K562 (cell line): Measurements from ENCODE around the gene ABHD12. TPM values are rescaled to one million over a fixed set of nuclear protein-coding genes. Genes with fewer than 3 reads are reported as not detected.
A peak's percentile ranks its signal among the peaks of the same experiment; 100 is the strongest.

ENCODE experiments used
- BDP1 ChIP-seq: IDR thresholded peaks from 3 replicates; pipeline ENCODE4 v1.6.1; 2011; ENCODE audit not compliant: insufficient read length, insufficient read depth
- CEBPZ ChIP-seq: fragments of 150-350 bp; IDR thresholded peaks from 2 replicates; pipeline ENCODE4 v1.6.1; 2014; ENCODE audit warnings: low read depth, mild to moderate bottlenecking, low read length, borderline replicate concordance
- CREB5 ChIP-seq: fragments of 250-450 bp; sonication (Bioruptor Pico); IDR thresholded peaks from 2 replicates; pipeline ENCODE4 v1.5.0; 2020; ENCODE audit warnings: mild to moderate bottlenecking
- FOXP1 ChIP-seq: sonication (generic); formaldehyde crosslinking; IDR thresholded peaks from 2 replicates; pipeline ENCODE4 v1.8.0; 2022; ENCODE audit warnings: mild to moderate bottlenecking, missing genetic modification reagents
- GMEB1 ChIP-seq: fragments of 250-450 bp; sonication (Bioruptor Pico); IDR thresholded peaks from 2 replicates; pipeline ENCODE4 v1.4.0; 2020; ENCODE audit warnings: mild to moderate bottlenecking
- KLF13 ChIP-seq: fragments of 450-650 bp; IDR thresholded peaks from 2 replicates; pipeline ENCODE4 v1.6.1; 2016; ENCODE audit warnings: missing genetic modification characterization, low read depth, mild to moderate bottlenecking, missing compliant biosample characterization, moderate library complexity, borderline replicate concordance
- MLX ChIP-seq, 2 experiments: fragments of 450-650 bp in 1 of 2; sonication (generic) in 1 of 2; formaldehyde crosslinking; conservative IDR thresholded peaks; 2 replicates each; pipeline versions ENCODE4 v1.4.0 to v1.8.1; 2020 to 2022; ENCODE audit warnings: mild to moderate bottlenecking in 1 of 2, missing genetic modification reagents in 1 of 2
- NFE2 ChIP-seq: IDR thresholded peaks from 2 replicates; pipeline ENCODE4 v1.6.1; 2014; ENCODE audit warnings: antibody characterized with exemption, low read depth
- NKRF ChIP-seq: fragments of 450-650 bp; IDR thresholded peaks from 2 replicates; pipeline ENCODE4 v1.6.1; 2016; ENCODE audit warnings: borderline replicate concordance
- TBL1XR1 ChIP-seq, 2 experiments: IDR thresholded peaks; 2 replicates each; pipeline ENCODE4 v1.6.1; 2012; ENCODE audit warnings: improper control_type of control experiment in 2 of 2, low read length in 2 of 2, mild to moderate bottlenecking in 1 of 2
- TRIM24 ChIP-seq, 2 experiments: fragments of 450-650 bp; IDR thresholded peaks; 2 replicates each; pipeline ENCODE4 v1.6.1; 2016
- ZNF140 ChIP-seq: fragments of 250-450 bp; sonication (Bioruptor Pico); IDR thresholded peaks from 2 replicates; pipeline ENCODE4 v1.8.0; 2021; ENCODE audit warnings: moderate library complexity, mild to moderate bottlenecking, inconsistent platforms
- ZNF445 ChIP-seq: fragments of 250-450 bp; sonication (Bioruptor Pico); IDR thresholded peaks from 2 replicates; pipeline ENCODE4 v1.4.0; 2020; ENCODE audit warnings: low read depth, mild to moderate bottlenecking, moderate library complexity
- ZNF778 ChIP-seq: fragments of 450-650 bp; formaldehyde crosslinking; IDR thresholded peaks from 2 replicates; pipeline ENCODE4 v1.4.0; 2020; ENCODE audit warnings: mild to moderate bottlenecking, moderate library complexity
- polyA plus RNA-seq, 8 experiments: library from polyadenylated mRNA; depleted of rRNA in 4 of 8; stranded (reverse) in 5 of 8; unstranded in 3 of 8; fragments of >200 nt; fragmentation: Nextera tagmentation in 2 of 8; fragmentation: Illumina TruSeq in 1 of 8; extraction: Ambion mirVana in 2 of 8; extraction: Trizol in 1 of 8; gene quantifications; 2 replicates each; pipeline versions ENCODE4 v1.2.1 to v1.2.3, GENCODE V29; 2011 to 2014; ENCODE audit warnings: inconsistent platforms in 1 of 8, missing spikeins in 1 of 8
- total RNA-seq, 7 experiments: library from RNA; depleted of rRNA in 6 of 7; stranded (reverse); fragments of >200 nt in 6 of 7; fragmentation: Illumina TruSeq in 2 of 7; extraction: Trizol in 2 of 7; gene quantifications; 2 replicates each; pipeline versions ENCODE4 v1.2.1 to v1.2.3, GENCODE V29; 2011 to 2021; ENCODE audit warnings: low replicate concordance in 1 of 7

Gene ABHD12
- total and polyA plus RNA-seq, 9 of the 15 experiments (the other 6 are each of a cell fraction or from before 2014, with no cell fraction given), result 0.65 to 15.6 (median 9.1) TPM

- no peak for TF ChIP-seq NFE2
- no peak for TF ChIP-seq BDP1
- no peak for TF ChIP-seq GMEB1 (CRISPR knock-in tag)
- TF ChIP-seq TRIM24 (IDR thresholded peaks at IDR 0.05), result peak in 1 of 2 experiments; percentile 43; a peak in 1 of 4 replicates
- TF ChIP-seq ZNF140, result no peak
- no peak for TF ChIP-seq CEBPZ
- TF ChIP-seq TBL1XR1 (IDR thresholded peaks at IDR 0.05; ENCODE audit: low read length in 2 of 2), result no peak
- TF ChIP-seq MLX (CRISPR knock-in tag; conservative IDR thresholded peaks at IDR 0.05), result no peak
- no peak for TF ChIP-seq ZNF445 (CRISPR knock-in tag)
- no peak for TF ChIP-seq KLF13 (tag)
- no peak for TF ChIP-seq ZNF778 (CRISPR knock-in tag)
- TF ChIP-seq FOXP1, result no peak
- peak; percentile 66; the same call in 1 of the 2 replicates for TF ChIP-seq NKRF
- no peak for TF ChIP-seq CREB5 (CRISPR knock-in tag)
These were observed 16.9 kb upstream of the ABHD12 start, which contains the start of gene GINS1 (continued) for GRCh38 chr20:25407311-25408169.
